Right renal cortex interstitium (tissue), 3 donors: ENCODE measurements around the gene INPP5D. TPM values are rescaled to one million over a fixed set of nuclear protein-coding genes. Genes with fewer than 3 reads are reported as not detected.
A peak's percentile ranks its signal among the peaks of the same experiment; 100 is the strongest.

Experiments used
- DNase-seq, 3 donors: peaks; one replicate each; pipeline ENCODE4 v3.0.0-alpha.2; 2013; ENCODE audit warnings: low read depth in 3 of 3, low spot score in 2 of 3
- polyA plus RNA-seq, 3 donors: library from polyadenylated mRNA; unstranded; fragments of 120-200 nt; gene quantifications; one replicate each; pipeline ENCODE4 v1.2.1, GENCODE V29; 2013; ENCODE audit not compliant: insufficient read length in 3 of 3

Gene INPP5D
- polyA plus RNA-seq, 3 donors = 6.2 to 6.7 (median 6.5) TPM

- DNase-seq = peak; percentile 84 to 92 (median 84)
Measured at GRCh38 chr2:233251306-233252116, 191.4 kb downstream of the INPP5D start, which contains the start of gene ATG16L1. TSS of gene ATG16L1 (plus strand) at chr2:233251673. CDS start at chr2:233251828, 155 bp downstream.

- DNase-seq = peak in 1 of 3 donors; percentile 3
Measured at GRCh38 chr2:233252227-233252626, 192.1 kb downstream of the INPP5D start.

- no peak for DNase-seq
Measured at GRCh38 chr2:233255151-233255550, 195.0 kb downstream of the INPP5D start.

- no peak for DNase-seq
Measured at GRCh38 chr2:233256048-233256447, 195.9 kb downstream of the INPP5D start.

Other genes with a start within 250 kb of the INPP5D start
- 1 to 10 TPM in 2 of 3 donors, under 1 TPM in 1; 0.85 to 2.2 (median 1.8) TPM for gene SNORC, start 190.1 kb upstream of the INPP5D start, polyA plus RNA-seq
- gene NGEF, start 47.1 kb upstream of the INPP5D start, polyA plus RNA-seq = 1 to 10 TPM; 2.3 to 3.0 (median 2.7) TPM
- not detected for gene NEU2, start 27.7 kb upstream of the INPP5D start, polyA plus RNA-seq
- 10 to 100 TPM; 22.2 to 23.6 (median 22.3) TPM for gene ATG16L1, start 191.3 kb downstream of the INPP5D start, polyA plus RNA-seq
- gene SAG, start 247.5 kb downstream of the INPP5D start, polyA plus RNA-seq = under 1 TPM; 0.07 to 0.21 (median 0.16) TPM